GM21786 (cell line): ENCODE data around the gene CIB4.

Source experiments
- ATAC-seq: cut with Tn5 transposase; IDR thresholded peaks from one replicate; pipeline ENCODE4 v1.9.1; 2021; ENCODE audit not compliant: unreplicated experiment

The CIB4 gene

DNA sequence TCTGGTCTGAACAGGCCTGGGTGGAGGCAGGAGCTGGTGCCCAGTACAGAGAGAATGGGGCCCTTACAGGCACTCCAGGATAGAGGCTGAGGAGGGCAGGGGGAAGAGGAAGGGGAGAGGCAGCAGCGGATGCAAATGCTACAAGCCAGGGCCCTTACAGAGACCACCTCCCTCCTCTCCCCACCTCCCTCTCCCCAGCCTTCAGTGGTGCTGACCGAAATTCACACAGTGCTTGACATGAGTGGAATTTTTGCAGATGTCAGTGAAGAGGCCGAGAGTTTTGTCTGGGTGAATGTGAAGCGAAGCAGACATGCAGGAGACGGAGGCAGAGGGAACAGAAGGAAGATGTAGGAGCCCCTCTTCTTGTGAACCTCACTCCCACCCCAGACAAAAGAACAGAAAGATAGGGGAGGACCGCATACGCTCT is 31.9 kb downstream of the CIB4 start:
- ATAC-seq: no peak

DNA sequence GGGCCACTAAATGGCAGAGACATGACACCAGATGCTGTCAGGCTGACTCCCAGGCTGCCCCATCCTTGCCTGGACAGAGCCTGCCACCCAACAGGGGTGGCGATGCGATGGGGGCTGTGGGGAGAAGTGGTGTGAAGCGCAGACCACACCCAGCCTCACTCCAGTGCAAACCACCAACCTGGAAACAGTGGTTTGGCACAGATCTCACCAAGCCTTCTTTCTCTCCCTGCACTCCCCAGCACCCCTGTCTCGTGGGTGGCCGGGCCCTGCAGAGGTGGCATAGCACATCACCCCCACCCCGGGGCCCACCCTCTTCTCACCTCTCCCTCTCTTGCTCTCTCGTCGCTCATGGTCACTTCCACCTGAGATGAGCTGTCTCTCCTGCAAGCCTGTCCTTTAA is 32.6 kb downstream of the CIB4 start:
- ATAC-seq: no peak

DNA sequence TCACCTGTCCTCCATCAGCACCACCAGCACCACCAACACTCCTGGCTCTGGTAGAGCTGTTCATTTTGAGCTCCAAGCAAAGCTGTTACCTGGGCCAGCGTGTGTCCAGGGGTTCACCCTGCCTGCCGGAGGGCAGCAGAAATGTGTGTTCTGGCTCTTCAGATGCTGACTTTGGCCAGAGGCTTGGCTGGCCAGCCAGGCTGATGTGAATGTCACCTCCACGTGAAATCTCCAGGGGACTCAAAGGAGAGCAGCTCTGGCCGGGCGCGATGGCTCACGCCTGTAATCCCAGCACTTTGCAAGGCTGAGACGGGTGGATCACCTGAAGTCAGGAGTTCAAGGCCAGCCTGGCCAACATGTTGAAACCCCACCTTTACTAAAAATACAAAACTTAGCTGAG is 33.5 kb downstream of the CIB4 start:
- no peak for ATAC-seq

DNA sequence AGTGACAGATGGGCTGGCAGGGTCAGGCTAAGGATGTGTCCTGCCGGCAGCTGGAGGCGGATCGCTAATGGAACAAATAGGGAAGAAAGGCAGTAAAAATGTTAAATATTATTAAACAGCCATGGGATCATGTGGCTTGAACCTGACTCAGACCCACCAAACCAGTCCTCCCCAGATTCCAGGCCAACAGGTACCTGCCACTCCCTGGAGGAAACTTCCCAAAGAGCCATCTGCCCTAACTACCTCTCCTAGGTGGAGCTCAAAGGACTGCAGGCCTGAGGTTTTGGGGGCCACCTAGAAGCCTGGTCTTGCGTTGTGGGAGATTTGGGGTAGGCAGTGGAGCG is 34.3 kb downstream of the CIB4 start:
- ATAC-seq: no peak

DNA sequence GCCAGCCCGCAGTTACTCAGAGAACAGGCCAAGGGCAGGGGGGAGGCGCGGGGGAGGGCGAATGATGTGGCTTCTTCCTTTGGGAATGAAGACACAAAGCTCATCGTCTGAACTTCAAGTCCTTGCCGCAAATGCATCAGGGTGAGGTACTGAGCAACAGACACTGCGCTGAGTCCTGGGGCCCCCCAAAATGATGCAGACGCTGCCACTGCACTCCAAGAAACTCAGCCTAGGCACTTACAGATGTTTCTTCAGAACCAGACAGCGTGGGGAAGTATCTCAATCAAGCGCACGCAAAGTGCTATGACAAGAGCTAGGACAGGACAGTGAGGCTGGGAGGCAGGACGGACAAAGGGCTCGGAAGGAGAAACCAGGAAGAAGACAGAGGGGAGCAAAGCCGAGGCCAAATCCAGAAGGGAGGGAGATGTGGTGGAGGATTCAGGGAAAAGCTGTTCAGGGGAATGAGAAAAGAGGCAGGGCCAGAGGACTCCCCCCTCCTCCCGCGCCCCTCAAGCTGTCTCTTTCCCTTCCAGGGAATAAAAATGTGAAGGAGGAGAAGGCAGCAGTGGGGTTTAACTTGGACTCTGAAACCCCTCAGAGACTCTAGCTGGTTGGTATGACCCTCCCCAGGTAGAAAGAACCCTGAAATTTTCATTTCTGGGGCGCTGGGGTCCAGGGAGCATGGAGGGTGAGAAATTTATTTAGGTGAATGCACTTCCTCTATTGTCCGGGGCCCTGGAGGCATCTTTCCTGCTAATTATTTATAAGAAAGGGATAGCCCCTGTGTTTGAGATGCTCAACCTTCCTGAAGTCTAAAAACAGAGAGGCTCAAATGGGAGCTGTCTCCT is 34.9 kb downstream of the CIB4 start:
- no peak for ATAC-seq

DNA sequence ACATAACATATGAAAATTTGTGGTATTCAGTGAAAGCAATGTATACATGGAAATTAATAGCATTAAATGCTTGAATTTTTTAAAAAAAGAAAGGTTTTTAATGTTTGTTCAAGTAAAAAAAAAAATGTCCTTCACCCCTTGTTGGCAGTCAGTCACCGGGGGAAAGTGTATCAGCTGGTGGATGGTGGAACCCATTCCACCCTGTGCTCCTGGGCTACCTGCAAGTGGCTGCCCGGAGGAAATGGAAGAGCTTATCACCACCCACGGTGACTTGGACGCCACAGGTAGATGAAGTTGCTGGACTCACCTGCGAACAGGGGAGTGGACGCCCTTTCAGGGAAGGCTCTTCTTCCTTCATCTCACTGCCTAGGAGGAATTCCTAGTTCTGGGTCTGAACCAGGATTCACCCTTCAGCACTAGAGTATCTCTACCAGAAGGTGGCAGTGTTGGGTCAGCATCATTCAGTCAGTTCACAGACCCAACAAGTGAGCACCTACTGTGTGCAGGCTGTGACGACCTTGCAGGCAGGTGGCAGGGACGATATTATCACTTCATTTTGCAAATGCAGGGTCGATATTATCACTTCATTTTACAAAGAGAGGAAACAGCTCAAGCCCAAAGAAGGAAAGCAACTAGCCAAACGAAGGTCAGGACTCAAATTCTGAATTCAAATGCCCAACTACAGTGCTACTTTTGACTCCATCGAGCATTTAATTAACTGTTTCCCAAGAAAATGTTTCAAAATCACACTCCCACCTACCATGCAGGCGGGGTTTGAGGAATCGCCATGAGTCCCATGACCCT is 35.8 kb downstream of the CIB4 start:
- no peak for ATAC-seq

DNA sequence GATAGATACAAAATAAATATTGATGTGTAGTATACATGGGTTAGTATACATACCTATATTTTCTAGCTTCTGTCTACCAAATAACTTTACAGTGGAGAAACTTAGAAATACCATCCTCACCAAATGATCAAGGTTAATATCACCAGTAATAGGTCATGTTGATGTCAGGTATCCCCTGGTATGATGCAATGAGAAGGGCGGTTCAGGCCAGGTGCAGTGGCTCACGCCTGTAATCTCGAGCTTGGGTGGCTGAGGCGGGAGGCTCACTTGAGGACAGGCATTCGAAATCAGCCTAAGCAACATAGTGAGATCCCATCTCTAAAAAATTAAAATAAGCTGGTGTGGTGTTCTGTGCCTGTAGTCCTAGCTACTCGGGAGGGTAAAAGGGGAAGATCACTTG is 38.6 kb downstream of the CIB4 start:
- ATAC-seq: no peak

DNA sequence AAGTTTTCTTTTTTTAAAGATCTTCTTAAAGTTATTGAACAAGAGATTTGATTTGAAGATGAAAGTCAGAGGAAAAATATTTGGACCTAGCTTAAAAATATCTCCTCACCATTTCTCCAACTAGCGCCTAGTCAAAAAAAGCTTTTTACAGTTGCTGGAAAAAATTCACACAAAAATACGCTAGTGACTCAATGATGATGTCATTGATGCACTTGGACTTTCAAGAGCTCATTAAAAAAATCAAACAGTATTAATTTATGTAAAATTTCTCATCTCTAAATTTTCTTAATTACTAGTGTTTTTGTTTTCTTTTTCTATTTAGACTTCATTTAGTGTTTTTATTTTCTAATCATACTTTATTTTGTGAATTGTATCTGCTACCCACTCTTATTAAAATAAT is 41.8 kb downstream of the CIB4 start:
- ATAC-seq: no peak

DNA sequence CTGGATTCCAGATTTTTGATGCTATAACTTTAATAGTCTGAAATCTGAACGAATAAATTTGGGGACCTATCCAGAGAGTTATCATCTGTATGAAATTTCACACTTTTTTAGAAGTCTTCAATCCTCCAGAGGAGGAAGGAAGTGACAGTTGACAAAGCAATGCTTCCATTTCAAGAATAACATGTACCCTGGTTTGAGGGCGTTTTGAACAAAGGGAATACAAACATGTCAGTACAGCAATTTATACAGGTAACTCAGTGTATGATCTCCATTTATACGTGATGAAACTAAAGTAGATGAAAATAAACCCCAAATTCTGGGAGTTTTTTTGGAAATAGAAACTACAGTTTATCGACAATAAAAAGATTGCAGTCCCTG is 42.2 kb downstream of the CIB4 start:
- ATAC-seq: no peak

DNA sequence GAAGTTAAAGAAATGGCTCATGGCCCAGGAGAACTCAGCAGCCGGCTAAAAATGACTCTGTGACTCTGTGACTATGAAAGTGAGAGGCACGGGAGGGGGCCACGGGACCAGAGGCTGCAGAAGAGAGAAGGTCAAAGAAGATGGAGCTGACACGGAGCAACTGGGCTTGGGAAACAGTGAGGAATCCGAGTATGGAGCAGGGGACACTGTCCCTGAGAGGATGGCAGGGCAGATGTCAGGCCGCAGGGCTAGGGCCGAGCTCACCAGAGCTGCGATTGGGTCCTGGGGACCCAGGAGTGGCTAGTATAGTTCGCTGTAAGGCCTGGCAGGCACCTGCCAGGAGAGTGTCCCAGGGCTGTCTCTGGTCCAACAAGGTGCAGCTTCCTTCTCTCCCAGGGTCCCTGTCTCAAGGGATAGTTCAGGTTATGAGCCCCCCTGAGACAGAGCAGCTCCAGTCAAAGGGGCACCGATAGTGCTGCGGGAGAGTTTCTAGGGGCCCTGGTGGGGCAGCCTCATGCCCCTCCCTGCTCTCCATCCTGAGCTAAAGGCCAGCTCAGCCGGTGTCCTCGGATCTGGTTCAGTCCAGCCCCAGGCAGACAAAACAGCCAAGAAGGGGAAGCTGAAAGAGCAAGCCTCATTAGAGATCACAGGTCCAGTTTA is 42.7 kb downstream of the CIB4 start:
- ATAC-seq: no peak

DNA sequence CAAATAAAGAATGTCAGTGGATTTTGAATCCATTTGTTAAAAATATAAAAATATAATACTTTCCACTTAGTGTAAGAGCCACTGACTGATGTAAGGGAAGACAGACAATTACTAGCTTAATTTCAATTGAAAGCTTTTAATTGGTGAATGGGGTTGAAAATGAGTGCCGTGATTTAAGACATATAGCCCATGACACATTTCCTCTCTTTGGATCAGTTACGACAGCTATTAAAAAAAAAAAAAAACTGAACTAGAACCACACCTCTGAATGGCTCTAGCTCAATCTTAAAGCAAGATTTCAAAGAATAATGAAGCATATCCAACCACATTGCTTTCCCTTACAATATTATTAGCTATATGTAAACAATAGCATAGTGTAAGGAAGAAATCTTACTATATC is 44.0 kb downstream of the CIB4 start:
- no peak for ATAC-seq

DNA sequence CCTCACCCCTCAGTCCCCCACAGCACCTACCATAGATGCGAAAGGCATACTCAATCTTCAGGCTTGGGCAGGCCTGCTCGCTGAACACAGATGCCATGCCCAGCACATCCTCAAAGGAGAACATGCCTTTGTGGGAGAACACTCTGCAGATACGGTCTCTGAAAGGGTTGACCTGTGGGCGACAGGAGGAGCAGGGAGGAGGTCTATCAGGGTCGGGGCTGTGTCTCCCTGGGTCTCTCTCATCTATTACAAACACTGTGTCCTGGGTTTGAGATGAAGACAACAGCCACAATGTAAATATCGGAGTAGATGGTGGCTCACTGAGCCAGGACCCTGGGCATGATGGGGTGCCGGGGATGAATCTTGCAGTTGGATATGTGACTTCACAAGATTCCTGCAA is 46.0 kb downstream of the CIB4 start:
- ATAC-seq: no peak

DNA sequence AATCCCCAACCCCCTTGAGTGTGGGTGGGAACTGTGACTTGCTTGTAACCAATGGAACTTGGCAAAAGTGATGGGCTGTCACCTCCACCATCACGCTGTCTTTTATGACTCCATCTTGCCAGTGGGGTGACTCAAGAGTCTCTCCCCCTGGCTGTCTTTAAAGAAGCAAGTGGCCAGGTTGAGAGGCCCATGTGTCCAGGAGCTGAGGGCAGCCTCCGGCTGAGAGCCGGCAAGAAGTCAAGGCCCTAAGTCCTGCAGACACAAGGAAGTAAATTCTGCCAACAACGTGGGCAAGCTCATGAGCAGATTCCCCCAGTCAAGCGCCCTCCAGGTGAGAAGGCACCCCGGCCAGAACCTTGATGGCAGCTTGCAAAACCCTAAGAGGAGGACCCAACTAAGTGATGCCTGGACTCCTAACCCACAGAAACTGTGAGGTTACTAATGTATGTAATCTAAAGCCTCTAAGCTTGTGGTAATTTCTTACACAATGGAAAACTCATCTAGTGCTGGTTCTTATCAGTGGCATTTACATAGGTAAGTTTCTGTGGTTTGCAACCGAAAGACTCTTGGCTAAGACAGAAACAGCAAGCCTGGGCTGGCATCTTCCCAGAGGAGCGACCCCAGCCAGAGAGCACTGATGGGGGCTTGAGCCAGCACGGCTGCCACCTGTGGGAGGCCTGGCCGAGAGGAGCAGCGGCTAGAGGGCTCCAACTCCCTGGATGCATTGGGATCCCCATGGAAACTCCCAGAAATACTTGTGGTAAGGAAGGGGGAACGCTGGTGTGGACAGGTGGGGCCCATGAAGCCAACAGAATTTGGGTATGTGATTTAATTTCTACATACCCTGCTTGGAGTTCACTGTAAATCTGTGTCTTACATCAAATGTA is 49.3 kb downstream of the CIB4 start:
- ATAC-seq: no peak

DNA sequence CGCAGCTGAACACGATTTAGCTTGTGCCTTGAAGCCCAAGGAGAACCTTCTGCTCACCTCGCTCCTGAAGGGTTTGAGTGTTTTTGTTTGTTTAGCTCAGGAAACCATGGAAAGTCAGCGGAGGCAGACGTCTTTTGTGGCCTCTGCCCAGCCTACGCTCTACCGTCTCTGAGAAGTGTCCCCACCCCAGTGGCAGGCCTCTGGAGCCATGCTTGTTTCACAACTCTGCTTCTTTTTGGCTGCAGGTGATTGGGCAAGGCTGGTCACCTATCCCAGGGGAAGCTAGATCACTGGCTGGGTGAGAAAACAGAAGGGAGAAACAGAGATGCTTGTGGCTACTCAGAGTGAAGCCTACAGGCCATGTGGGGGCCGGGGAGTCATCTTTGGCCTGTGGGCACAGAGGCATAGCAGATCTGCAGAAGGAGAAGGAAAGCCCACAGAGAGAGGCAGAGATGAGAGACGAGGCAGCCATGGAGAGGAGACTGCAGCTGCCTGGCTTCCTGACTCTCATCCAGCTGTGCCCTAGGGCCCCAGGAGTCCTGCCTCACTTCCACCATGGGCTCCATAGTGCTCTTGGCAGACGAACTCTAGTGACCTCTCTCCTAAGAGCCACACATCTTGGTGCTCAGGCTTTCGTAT is 50.1 kb downstream of the CIB4 start:
- ATAC-seq: no peak

DNA sequence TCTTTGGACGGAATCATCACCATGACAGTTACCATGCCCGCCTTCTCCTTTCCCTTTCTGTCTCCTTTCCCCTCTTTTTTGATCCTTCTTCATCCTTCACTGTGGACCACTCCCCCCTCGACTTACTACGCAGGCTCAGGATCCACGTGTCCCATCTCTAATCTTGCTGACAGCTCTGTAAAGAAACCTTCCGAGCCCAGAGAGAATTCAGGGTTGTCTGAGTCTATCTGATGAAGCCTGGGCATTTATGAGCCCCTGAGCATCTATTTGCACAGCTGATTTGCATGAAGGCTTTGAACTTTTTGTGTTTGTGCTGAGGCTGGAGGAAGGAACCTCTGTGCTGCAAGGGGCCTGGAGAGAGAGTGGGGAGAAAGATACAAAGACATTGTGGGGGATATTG is 50.7 kb downstream of the CIB4 start:
- ATAC-seq: no peak

DNA sequence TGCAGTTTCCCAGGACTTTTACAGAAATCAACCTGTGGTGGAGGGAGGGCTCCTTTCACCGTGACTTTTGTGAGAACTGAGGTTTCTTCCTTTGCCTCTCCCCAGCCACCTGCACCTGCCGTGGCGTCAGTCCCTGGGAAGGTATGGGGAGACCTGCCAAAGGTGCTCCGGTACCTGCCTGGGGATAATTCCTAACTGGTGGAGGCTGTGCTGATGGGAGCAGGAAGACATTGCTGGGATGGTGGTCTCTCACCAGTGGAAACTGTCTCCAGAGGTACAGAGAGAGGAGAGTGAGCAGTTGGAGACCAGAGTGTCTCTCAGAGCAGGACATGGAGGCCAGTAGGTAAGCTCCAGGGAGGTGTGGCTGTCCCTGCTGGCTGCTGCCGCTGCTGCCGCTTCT is 52.6 kb downstream of the CIB4 start:
- ATAC-seq: no peak

DNA sequence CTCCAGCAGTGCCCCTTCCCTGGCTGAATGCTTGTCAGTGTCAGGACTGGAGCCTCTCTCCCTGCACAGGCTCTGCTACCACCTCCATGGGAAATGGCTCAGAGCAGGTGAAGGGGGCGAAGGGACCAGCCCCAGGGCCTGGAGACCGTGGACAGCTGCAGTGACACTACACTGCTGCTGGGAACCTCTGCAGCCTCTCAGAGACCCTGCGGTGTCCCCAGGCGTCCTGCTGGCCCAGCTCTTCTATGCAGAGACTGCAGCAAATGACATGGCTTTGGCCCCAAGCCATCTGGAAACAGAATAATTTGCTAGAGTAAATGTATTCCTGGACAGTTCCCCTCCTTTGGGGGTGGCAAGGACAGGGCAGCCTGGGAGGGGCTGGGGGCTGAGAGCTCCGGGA is 53.2 kb downstream of the CIB4 start:
- no peak for ATAC-seq

DNA sequence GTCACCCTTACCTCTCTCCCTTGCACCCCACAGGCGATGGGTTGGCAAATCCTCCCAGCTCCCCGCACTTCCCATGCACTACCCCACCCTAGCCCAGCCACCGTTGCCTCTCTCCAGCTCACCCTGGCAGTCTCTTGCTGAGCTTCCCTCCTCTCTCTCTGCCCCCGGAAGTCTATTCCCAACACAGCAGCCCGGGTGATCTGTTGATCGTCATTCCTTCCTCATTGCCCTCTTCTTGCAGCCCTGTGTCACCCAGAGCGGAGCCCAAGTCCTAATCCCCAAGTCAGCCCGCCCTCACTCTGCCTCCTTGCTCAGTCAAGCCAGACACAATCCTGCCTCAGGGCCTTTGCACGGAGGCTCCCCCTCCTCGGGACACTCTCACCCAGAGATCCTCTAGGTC is 55.2 kb downstream of the CIB4 start:
- ATAC-seq: no peak

DNA sequence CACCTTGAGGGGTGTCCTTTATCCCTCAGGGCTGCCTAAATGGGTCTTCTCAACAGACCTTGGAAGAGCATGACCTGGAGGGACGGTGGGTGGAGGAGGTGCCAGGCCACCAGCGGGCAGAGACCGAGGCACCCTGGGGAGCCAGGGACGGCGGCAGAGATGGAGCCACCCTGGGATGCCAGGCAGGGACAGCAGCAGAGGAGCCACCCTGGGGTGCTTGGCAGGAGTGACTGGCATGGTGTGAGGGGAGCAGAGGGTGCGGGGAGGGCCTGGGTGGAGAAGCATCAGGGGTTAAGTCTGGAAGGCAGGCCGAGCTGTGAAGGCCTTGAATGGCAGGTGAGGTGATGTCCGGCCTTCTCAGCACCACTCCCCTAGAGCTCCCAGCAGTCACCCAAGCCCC is 56.1 kb downstream of the CIB4 start:
- no peak for ATAC-seq

DNA sequence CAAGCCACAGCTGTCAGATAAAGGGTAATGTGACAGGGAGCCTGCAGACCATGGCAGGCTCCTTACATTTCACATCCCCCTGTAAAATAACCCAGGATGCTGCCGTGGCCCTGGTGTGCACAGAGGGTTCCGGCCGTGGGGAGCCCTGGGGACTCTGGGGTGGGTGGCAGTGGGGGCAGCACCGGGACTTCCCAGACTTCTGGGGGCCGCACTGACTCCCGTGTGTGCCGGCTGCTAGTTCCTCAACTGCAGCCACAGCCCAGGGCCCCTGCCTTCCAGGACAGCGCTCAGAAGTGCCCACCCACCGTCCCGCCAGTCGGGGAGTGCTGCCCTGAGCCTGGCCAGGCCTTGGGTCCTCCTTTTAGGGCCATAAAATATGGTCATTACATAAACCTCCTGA is 56.5 kb downstream of the CIB4 start:
- no peak for ATAC-seq

DNA sequence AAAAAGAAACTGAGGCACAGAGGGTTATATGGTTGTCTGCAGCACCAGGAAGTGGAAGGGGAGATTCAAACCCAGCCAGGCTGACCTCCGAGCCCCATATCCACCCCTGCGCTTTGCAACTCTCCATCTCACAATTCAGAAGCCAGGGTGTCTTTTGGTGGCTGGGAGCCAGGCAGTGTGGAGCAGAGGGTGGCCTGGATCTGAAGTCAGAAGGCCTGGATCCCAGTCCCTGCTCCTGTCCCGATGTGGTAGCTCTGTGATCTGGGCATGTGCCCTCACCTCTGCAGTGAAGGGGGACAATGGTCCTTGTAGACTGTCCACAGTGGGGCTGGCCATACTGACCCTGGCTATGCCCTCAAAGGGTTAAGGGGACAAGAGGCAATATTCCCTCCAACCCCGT is 57.0 kb downstream of the CIB4 start:
- no peak for ATAC-seq
